ENCODE data around the gene SLC35E2B.

SLC35E2B gene

DNA sequence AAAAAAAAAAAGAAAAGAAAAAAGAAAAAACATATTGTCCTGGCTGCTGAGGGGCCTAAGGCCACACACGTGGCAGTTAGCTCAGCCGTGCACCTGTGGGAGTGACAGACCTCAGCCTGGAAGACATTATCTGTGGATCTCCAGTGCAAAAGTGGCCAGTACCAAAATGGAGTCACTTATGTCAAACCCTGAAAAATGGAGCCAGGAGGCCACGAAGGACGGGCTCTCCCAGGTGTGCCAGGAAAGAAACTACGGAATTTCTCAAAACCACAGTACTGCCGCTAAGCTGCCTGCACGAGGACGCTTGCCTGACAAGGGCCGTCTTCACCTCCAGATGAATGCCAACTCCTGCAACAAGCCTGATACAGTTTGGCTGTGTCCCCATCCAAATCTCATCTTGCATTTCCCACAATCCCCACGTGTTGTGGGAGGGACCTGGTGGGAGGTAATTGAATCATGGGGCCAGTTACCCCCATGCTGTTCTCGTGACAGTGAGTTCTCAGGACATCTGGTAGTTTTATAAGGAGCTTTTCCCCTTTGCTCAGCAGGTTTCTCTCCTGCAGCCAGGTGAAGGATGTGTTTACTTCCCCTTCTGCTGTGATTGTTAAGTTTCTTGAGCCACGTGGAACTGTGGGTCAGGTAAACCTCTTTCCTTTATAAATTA, 82.6 kb downstream of the SLC35E2B start:
- no peak for DNase-seq (ENCODE audit: low read depth)
